ENCODE data around the gene DPF3. TPM values are rescaled to one million over a fixed set of nuclear protein-coding genes. Genes with fewer than 3 reads are reported as not detected.

The DPF3 gene
- total RNA-seq, 4 donors from 2014 or later: 16.7 to 27.8 (median 20.3) TPM

- peak overlapping the region; percentile 63 to 95 (median 70) for H3K4me3 ChIP-seq
- TF ChIP-seq CTCF (IDR thresholded peaks at IDR 0.05 in 4 of 5, conservative IDR thresholded peaks at IDR 0.05 in 1 of 5) (no peak), POLR2A (IDR thresholded peaks at IDR 0.05) (no peak)
- no peaks in the 10 kb centered on the region for H3K36me3 ChIP-seq
- no peaks in the 10 kb centered on the region for H3K27me3 ChIP-seq
- no peaks in the 10 kb centered on the region for H3K9me3 ChIP-seq
- intact Hi-C loops (cut with DNase I; ENCODE audit: low total_unique reads): no loop called here
- peaks cover 4 to 12% of the 10 kb centered on the region in 2 donors for H3K4me1 ChIP-seq
- peak overlapping the region; percentile 69 to 87 (median 80) for H3K27ac ChIP-seq
- ATAC-seq (peak; percentile 26 to 41), DNase-seq (no peak)
- in situ Hi-C loops (cut with MboI; ENCODE audit: low sequenced_read_pairs in 4 of 4): no loop called here
Observed at GRCh38 chr14:72925815-72926291, 32.0 kb upstream of the DPF3 start.

DNA sequence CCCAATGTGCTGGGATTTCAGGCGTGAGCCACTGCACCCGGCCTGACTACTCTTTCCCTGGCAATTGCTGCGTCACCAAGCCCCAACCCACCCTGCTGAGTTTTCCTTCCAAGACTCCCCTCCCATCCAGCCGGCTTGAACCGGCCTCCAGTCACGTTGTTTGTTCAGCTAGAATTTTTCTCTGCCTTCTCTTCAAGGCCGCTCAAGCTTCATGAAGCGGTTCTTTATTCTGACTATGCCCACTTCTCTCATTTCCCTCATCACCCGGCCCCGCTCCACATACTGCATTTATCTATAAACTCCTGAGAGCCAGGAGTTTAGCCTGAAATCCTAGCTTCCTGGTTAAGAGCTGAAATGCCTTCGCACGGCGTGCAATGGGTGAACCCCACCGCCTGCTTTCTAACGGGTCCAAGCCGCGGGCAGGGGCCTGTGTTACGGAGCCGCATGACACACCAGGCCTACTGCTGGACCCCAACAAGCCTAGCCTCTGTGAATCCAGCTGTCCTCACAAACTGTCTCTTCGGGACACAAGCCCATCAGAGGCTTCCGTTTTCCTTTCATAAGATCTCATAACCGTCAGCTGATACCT, 31.4 kb upstream of the DPF3 start:
- in situ Hi-C loops (cut with MboI; ENCODE audit: low sequenced_read_pairs in 4 of 4): no loop called here
- Histone ChIP-seq H3K27ac (peak overlapping the region; percentile 69 to 87 (median 80)), H3K4me1 (peaks cover 4 to 12% of the 10 kb centered on the region in 2 donors), H3K9me3 (no peaks in the 10 kb centered on the region), H3K4me3 (peak overlapping the region; percentile 63 to 95 (median 70)), H3K27me3 (no peaks in the 10 kb centered on the region), H3K36me3 (no peaks in the 10 kb centered on the region)
- intact Hi-C loops (cut with DNase I; ENCODE audit: low total_unique reads): no loop called here
- TF ChIP-seq CTCF (IDR thresholded peaks at IDR 0.05 in 4 of 5, conservative IDR thresholded peaks at IDR 0.05 in 1 of 5) (no peak), POLR2A (IDR thresholded peaks at IDR 0.05) (no peak)
- DNase-seq (no peak), ATAC-seq (no peak)

DNA sequence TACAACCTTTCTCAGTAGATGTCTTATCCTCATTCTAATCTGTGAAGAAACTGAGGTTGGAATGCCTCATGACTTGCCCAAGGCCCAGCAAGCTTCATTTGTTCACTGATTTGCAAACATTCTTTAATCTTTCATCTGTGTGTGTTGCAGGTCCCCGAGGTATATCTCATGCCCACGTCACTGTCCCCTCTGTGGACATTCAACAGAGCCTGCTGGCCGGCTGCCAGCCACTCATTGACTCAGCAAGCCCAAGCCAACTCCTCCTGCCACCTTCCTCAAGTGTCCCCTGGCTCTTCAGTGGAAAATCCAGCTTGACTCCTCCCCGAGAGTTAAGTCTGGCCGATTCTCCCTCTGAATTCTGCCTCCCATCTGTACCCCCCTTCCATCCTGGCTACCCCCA, 30.4 kb upstream of the DPF3 start:
- Histone ChIP-seq H3K4me3 (no peak overlapping the region), H3K27me3 (no peaks in the 10 kb centered on the region), H3K4me1 (peaks cover 4 to 12% of the 10 kb centered on the region in 2 donors), H3K9me3 (no peaks in the 10 kb centered on the region), H3K27ac (no peak overlapping the region), H3K36me3 (no peaks in the 10 kb centered on the region)
- intact Hi-C loops (cut with DNase I; ENCODE audit: low total_unique reads): no loop called here
- TF ChIP-seq CTCF (IDR thresholded peaks at IDR 0.05 in 4 of 5, conservative IDR thresholded peaks at IDR 0.05 in 1 of 5) (no peak), POLR2A (IDR thresholded peaks at IDR 0.05) (no peak)
- in situ Hi-C loops (cut with MboI; ENCODE audit: low sequenced_read_pairs in 4 of 4): no loop called here
- no peak for ATAC-seq
- DNase-seq: no peak

DNA sequence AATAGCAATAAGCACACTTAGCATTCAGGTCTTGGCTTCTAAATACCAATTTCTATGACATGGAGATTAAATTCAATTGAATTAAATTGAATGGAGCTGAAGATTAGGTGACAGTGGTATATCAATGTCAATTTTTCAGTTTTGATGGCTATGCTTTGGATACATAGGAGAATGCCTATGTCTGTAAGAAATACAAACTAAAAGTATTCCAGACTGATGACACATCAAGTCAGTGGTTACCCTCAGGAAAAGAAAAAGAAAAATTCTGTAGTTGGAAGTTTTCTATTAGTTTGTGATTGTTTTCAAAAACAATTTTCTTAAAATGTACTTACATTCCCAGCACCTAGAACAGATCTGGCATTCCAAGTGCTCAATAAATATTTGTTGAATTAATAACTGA, 27.5 kb upstream of the DPF3 start:
- ATAC-seq (no peak), DNase-seq (no peak)
- H3K27me3 ChIP-seq: no peaks in the 10 kb centered on the region
- intact Hi-C loops (cut with DNase I; ENCODE audit: low total_unique reads): no loop called here
- in situ Hi-C loops (cut with MboI; ENCODE audit: low sequenced_read_pairs in 4 of 4): no loop called here
- no peaks in the 10 kb centered on the region for H3K9me3 ChIP-seq
- H3K4me3 ChIP-seq: no peak overlapping the region
- no peak for TF ChIP-seq POLR2A (IDR thresholded peaks at IDR 0.05)
- no peak for TF ChIP-seq CTCF (IDR thresholded peaks at IDR 0.05 in 4 of 5, conservative IDR thresholded peaks at IDR 0.05 in 1 of 5)
- no peaks in the 10 kb centered on the region for H3K4me1 ChIP-seq
- H3K27ac ChIP-seq: no peak overlapping the region
- no peaks in the 10 kb centered on the region for H3K36me3 ChIP-seq

DNA sequence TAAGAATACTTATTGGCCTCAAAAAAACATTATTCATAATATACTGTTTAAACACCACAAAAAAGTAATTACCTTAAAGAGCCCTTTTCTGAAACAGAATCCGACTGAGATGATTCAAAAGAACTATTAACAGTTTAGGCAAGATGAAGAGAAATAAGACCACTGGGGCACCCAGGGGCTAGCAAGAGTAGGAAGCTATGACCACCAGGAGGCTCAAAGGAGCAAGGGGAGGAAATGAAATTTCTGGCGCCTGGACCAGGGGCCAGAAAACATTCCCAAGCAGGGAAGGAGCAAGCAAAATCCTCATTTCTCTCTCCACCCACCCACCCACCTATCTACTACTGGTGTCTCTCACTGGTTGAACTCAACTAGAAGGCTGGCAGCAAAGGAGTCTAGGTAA, 26.1 kb upstream of the DPF3 start:
- Histone ChIP-seq H3K36me3 (no peaks in the 10 kb centered on the region), H3K27me3 (no peaks in the 10 kb centered on the region), H3K4me1 (no peaks in the 10 kb centered on the region), H3K9me3 (no peaks in the 10 kb centered on the region), H3K27ac (no peak overlapping the region), H3K4me3 (no peak overlapping the region)
- intact Hi-C loops (cut with DNase I; ENCODE audit: low total_unique reads) (no loop called here), in situ Hi-C loops (cut with MboI; ENCODE audit: low sequenced_read_pairs in 4 of 4) (no loop called here)
- DNase-seq (no peak), ATAC-seq (no peak)
- TF ChIP-seq CTCF (IDR thresholded peaks at IDR 0.05 in 4 of 5, conservative IDR thresholded peaks at IDR 0.05 in 1 of 5) (no peak), POLR2A (IDR thresholded peaks at IDR 0.05) (no peak)

All from gastrocnemius medialis (tissue), 4 donors.